Right lobe of liver (tissue), 4 donors: ENCODE results near the gene CEND1.

Experiments used
- POLR2A ChIP-seq: fragments of 450-650 bp; IDR thresholded peaks from one replicate; pipeline ENCODE4 v1.6.1; 2017; ENCODE audit warnings: antibody characterized with exemption, mild to moderate bottlenecking
- TF ChIP-seq, protein P1 (sequence below), 4 donors: fragments of 200-600 bp in 3 of 4; fragments of 450-650 bp in 1 of 4; IDR thresholded peaks; one replicate each; pipeline versions ENCODE4 v1.5.1 to v1.8.0; 2016 to 2022; ENCODE audit warnings: antibody characterized with exemption in 4 of 4, mild to moderate bottlenecking in 2 of 4
- donor health status: DM: no; HTN: no; CAD: no.
- donor health status: DM: no; HTN: no; CAD: no.
- donor health status: DM: no; HTN: yes; CAD: no.

- TF ChIP-seq, protein P1, sequence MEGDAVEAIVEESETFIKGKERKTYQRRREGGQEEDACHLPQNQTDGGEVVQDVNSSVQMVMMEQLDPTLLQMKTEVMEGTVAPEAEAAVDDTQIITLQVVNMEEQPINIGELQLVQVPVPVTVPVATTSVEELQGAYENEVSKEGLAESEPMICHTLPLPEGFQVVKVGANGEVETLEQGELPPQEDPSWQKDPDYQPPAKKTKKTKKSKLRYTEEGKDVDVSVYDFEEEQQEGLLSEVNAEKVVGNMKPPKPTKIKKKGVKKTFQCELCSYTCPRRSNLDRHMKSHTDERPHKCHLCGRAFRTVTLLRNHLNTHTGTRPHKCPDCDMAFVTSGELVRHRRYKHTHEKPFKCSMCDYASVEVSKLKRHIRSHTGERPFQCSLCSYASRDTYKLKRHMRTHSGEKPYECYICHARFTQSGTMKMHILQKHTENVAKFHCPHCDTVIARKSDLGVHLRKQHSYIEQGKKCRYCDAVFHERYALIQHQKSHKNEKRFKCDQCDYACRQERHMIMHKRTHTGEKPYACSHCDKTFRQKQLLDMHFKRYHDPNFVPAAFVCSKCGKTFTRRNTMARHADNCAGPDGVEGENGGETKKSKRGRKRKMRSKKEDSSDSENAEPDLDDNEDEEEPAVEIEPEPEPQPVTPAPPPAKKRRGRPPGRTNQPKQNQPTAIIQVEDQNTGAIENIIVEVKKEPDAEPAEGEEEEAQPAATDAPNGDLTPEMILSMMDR (IDR thresholded peaks at IDR 0.05) = no peak
- no peak for TF ChIP-seq POLR2A
These were observed 2.6 kb upstream of the CEND1 start for GRCh38 chr11:792535-792821.
